HG03460 (cell line): ENCODE results near the gene STAG3.
"Not testable (repeated sequence)": the region's sequence is repeated elsewhere in the genome, so short reads cannot be mapped to it uniquely, and the experiment has no call there.

Source experiments
- ATAC-seq: cut with Tn5 transposase; IDR thresholded peaks from one replicate; pipeline ENCODE4 v1.9.1; 2021; ENCODE audit not compliant: unreplicated experiment

Gene STAG3

GRCh38 chr7:100246121-100246864 is 68.6 kb downstream of the STAG3 start:
- not testable (repeated sequence) for ATAC-seq

- not testable (repeated sequence) for ATAC-seq
Observed at GRCh38 chr7:100246865-100247137, 69.1 kb downstream of the STAG3 start.

GRCh38 chr7:100247152-100247757 is 69.5 kb downstream of the STAG3 start:
- ATAC-seq = no peak

GRCh38 chr7:100248483-100248882 is 70.8 kb downstream of the STAG3 start:
- no peak for ATAC-seq

- no peak for ATAC-seq
Observed at GRCh38 chr7:100257017-100257416, 79.3 kb downstream of the STAG3 start.

- ATAC-seq = not testable (repeated sequence)
Observed at GRCh38 chr7:100259984-100260383, 82.3 kb downstream of the STAG3 start.

- not testable (repeated sequence) for ATAC-seq
Observed at GRCh38 chr7:100262896-100263295, 85.2 kb downstream of the STAG3 start.
